ENCODE results near the gene DHCR7.

The DHCR7 gene

DNA sequence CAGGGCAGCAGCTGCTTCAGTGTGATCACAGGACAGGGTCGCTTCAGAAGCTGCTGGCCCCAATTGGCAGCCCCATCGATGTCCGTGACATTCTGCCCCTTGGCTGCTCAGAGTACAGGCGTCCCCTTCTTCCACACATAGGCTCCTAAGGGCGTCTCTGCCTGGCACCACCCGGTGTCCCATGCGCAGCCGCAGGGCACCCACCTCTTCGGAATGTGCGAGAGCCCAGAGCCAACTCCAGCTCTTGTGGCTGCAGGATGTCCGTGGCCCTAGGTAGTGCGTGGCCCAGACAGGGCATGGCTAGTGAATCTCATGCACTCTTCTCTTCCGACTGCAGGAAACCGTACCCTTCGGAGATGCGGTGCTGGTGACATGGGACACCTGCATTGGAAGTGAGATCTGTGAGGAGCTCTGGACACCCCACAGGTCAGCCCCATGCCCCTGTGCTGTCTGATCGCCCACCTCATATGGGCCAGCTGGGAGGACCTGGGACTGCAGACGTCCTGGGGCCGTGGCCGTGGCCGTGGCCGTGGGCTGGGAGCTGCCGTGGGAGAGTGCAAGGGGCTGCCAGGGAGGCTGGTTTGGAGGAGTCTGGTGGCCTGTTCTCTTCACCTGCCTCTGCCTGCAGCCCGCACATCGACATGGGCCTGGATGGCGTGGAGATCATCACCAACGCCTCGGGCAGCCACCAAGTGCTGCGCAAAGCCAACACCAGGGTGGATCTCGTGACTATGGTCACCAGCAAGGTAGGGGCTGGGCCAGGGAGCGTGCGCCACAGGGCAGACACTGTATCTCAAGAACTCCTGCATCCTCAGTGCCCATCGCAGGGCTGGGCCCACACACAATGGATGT is 25.0 kb upstream of the DHCR7 start:
- Histone ChIP-seq H3F3A (ENCODE audit: low read depth) (no peaks in the 10 kb centered on the region), H3K36me3 (ENCODE audit: insufficient read depth, low read length) (peaks cover 43% of the 10 kb centered on the region; the same call in 1 of the 2 replicates), H3K4me1 (ENCODE audit: insufficient read depth, low read length, poor library complexity, severe bottlenecking) (peaks cover 7% of the 10 kb centered on the region), H3K79me2 (ENCODE audit: insufficient read depth, low read length) (no peaks in the 10 kb centered on the region), H3K4me3 (ENCODE audit: low read length, poor library complexity, severe bottlenecking) (no peak overlapping the region), H4K20me1 (ENCODE audit: insufficient read depth, low read length, poor library complexity, severe bottlenecking) (no peaks in the 10 kb centered on the region), H3K27me3 (ENCODE audit: insufficient read depth, low read length, poor library complexity, severe bottlenecking) (no peaks in the 10 kb centered on the region), H3K9me3 (ENCODE audit: insufficient read depth, low read depth, low read length) (no peaks in the 10 kb centered on the region), H3K9me2 (replicated peaks; ENCODE audit: low read depth, low read length) (no peaks in the 10 kb centered on the region), H3K9ac (ENCODE audit: low read depth, low read length, poor library complexity, severe bottlenecking) (no peak overlapping the region), H3K4me2 (ENCODE audit: low read depth, low read length, poor library complexity, severe bottlenecking) (no peak overlapping the region), H2AFZ (ENCODE audit: low read length) (no peak overlapping the region)
- TF ChIP-seq EZH2phosphoT487 (IDR thresholded peaks at IDR 0.05; ENCODE audit: borderline replicate concordance), result no peak
- TF ChIP-seq, protein P1, sequence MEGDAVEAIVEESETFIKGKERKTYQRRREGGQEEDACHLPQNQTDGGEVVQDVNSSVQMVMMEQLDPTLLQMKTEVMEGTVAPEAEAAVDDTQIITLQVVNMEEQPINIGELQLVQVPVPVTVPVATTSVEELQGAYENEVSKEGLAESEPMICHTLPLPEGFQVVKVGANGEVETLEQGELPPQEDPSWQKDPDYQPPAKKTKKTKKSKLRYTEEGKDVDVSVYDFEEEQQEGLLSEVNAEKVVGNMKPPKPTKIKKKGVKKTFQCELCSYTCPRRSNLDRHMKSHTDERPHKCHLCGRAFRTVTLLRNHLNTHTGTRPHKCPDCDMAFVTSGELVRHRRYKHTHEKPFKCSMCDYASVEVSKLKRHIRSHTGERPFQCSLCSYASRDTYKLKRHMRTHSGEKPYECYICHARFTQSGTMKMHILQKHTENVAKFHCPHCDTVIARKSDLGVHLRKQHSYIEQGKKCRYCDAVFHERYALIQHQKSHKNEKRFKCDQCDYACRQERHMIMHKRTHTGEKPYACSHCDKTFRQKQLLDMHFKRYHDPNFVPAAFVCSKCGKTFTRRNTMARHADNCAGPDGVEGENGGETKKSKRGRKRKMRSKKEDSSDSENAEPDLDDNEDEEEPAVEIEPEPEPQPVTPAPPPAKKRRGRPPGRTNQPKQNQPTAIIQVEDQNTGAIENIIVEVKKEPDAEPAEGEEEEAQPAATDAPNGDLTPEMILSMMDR (conservative IDR thresholded peaks at IDR 0.05; ENCODE audit: low read length), result no peak

DNA sequence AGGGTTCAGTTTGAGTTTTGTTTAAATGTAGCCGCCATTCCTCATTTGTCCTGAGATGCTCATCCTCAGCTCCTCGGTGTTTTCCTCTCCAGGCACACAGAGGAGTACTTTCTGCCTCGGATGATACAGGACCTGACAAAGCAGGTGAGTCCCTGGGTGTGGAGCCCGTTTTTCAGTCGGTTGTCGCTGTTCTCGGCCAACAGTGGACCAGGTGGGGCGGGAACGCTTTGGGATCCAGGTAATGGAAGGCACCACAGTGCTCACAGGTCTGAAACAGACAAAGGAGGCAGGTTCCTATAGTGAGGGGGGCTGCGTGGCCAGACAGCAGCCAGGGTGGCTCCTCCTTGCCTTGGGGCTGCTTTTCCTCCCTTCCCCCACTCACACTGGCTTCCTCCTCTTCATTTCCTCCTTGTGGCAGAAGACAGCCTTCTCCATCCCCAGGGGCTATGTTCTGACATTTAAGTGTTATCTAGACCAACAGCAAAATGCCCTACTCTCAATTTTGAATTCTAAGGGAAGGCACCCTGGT is 24.2 kb upstream of the DHCR7 start:
- no peaks in the 10 kb centered on the region for H3K9me2 ChIP-seq (replicated peaks; ENCODE audit: low read depth, low read length)
- H3K79me2 ChIP-seq (ENCODE audit: insufficient read depth, low read length), result no peaks in the 10 kb centered on the region
- peaks cover 7% of the 10 kb centered on the region for H3K4me1 ChIP-seq (ENCODE audit: insufficient read depth, low read length, poor library complexity, severe bottlenecking)
- no peak overlapping the region for H3K9ac ChIP-seq (ENCODE audit: low read depth, low read length, poor library complexity, severe bottlenecking)
- no peak overlapping the region for H3K4me3 ChIP-seq (ENCODE audit: low read length, poor library complexity, severe bottlenecking)
- H2AFZ ChIP-seq (ENCODE audit: low read length), result no peak overlapping the region
- no peak overlapping the region for H3K4me2 ChIP-seq (ENCODE audit: low read depth, low read length, poor library complexity, severe bottlenecking)
- TF ChIP-seq EZH2phosphoT487 (IDR thresholded peaks at IDR 0.05; ENCODE audit: borderline replicate concordance), result no peak
- TF ChIP-seq, protein P1 (conservative IDR thresholded peaks at IDR 0.05; ENCODE audit: low read length), result no peak
- H3K9me3 ChIP-seq (ENCODE audit: insufficient read depth, low read depth, low read length), result no peaks in the 10 kb centered on the region
- H4K20me1 ChIP-seq (ENCODE audit: insufficient read depth, low read length, poor library complexity, severe bottlenecking), result no peaks in the 10 kb centered on the region
- peaks cover 37% of the 10 kb centered on the region; the same call in 1 of the 2 replicates for H3K36me3 ChIP-seq (ENCODE audit: insufficient read depth, low read length)
- H3K27me3 ChIP-seq (ENCODE audit: insufficient read depth, low read length, poor library complexity, severe bottlenecking), result no peaks in the 10 kb centered on the region
- no peaks in the 10 kb centered on the region for H3F3A ChIP-seq (ENCODE audit: low read depth)

- no peaks in the 10 kb centered on the region for H3K79me2 ChIP-seq (ENCODE audit: insufficient read depth, low read length)
- no peaks in the 10 kb centered on the region for H3K9me3 ChIP-seq (ENCODE audit: insufficient read depth, low read depth, low read length)
- no peak overlapping the region for H3K4me2 ChIP-seq (ENCODE audit: low read depth, low read length, poor library complexity, severe bottlenecking)
- H4K20me1 ChIP-seq (ENCODE audit: insufficient read depth, low read length, poor library complexity, severe bottlenecking), result no peaks in the 10 kb centered on the region
- TF ChIP-seq, protein P1 (conservative IDR thresholded peaks at IDR 0.05; ENCODE audit: low read length), result no peak
- no peak for TF ChIP-seq EZH2phosphoT487 (IDR thresholded peaks at IDR 0.05; ENCODE audit: borderline replicate concordance)
- peaks cover 7% of the 10 kb centered on the region for H3K4me1 ChIP-seq (ENCODE audit: insufficient read depth, low read length, poor library complexity, severe bottlenecking)
- H3F3A ChIP-seq (ENCODE audit: low read depth), result no peaks in the 10 kb centered on the region
- H3K36me3 ChIP-seq (ENCODE audit: insufficient read depth, low read length), result peaks cover 26% of the 10 kb centered on the region; the same call in 1 of the 2 replicates
- no peak overlapping the region for H2AFZ ChIP-seq (ENCODE audit: low read length)
- H3K27me3 ChIP-seq (ENCODE audit: insufficient read depth, low read length, poor library complexity, severe bottlenecking), result no peaks in the 10 kb centered on the region
- no peak overlapping the region for H3K4me3 ChIP-seq (ENCODE audit: low read length, poor library complexity, severe bottlenecking)
- H3K9me2 ChIP-seq (replicated peaks; ENCODE audit: low read depth, low read length), result no peaks in the 10 kb centered on the region
- H3K9ac ChIP-seq (ENCODE audit: low read depth, low read length, poor library complexity, severe bottlenecking), result no peak overlapping the region
Measured at GRCh38 chr11:71470946-71471345, 22.8 kb upstream of the DHCR7 start.

All from Loucy (cell line).